Breast epithelium (tissue), 3 donors: ENCODE data around the gene HCN4.

Experiments used
- POLR2A ChIP-seq: fragments of 450-650 bp; IDR thresholded peaks from one replicate; pipeline ENCODE4 v1.6.1; 2016; ENCODE audit warnings: antibody characterized with exemption, mild to moderate bottlenecking, moderate library complexity
- POLR2AphosphoS5 ChIP-seq, 3 donors: sonication (generic); formaldehyde crosslinking; IDR thresholded peaks; one replicate each; pipeline ENCODE4 v1.6.1; 2017; ENCODE audit warnings: antibody characterized with exemption in 3 of 3
- TF ChIP-seq, protein P1 (sequence below), 3 donors: fragments of 450-650 bp; IDR thresholded peaks; one replicate each; pipeline ENCODE4 v1.5.1; 2016 to 2017; ENCODE audit warnings: antibody characterized with exemption in 3 of 3, mild to moderate bottlenecking in 3 of 3, moderate library complexity in 3 of 3

DNA sequence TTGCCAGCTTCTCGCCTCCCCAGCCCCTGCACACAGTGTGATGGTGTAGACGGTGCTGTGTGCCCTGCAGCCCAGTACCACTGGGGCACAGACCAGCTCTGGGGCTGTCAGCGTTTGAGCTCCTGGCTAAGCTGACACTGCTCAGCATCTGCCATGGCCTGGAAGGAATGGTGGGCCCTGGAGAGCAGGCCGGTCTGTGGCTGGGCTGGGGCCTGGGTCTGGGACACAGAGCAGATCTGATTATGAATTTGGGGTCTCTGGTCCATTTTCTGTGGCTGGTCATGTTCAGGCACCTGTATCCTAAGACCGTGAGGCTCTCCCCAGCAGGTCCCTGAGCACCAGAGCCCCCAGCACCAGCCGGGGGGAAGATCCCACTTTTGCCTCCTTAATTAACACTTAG, 34.7 kb downstream of the HCN4 start:
- TF ChIP-seq, protein P1, sequence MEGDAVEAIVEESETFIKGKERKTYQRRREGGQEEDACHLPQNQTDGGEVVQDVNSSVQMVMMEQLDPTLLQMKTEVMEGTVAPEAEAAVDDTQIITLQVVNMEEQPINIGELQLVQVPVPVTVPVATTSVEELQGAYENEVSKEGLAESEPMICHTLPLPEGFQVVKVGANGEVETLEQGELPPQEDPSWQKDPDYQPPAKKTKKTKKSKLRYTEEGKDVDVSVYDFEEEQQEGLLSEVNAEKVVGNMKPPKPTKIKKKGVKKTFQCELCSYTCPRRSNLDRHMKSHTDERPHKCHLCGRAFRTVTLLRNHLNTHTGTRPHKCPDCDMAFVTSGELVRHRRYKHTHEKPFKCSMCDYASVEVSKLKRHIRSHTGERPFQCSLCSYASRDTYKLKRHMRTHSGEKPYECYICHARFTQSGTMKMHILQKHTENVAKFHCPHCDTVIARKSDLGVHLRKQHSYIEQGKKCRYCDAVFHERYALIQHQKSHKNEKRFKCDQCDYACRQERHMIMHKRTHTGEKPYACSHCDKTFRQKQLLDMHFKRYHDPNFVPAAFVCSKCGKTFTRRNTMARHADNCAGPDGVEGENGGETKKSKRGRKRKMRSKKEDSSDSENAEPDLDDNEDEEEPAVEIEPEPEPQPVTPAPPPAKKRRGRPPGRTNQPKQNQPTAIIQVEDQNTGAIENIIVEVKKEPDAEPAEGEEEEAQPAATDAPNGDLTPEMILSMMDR (IDR thresholded peaks at IDR 0.05), result no peak
- TF ChIP-seq POLR2A (no peak), POLR2AphosphoS5 (IDR thresholded peaks at IDR 0.05) (no peak)
